Measurements from ENCODE around the gene GTSF1L.
"Not testable (repeated sequence)": the region's sequence is repeated elsewhere in the genome, so short reads cannot be mapped to it uniquely, and the experiment has no call there.

Gene GTSF1L

DNA sequence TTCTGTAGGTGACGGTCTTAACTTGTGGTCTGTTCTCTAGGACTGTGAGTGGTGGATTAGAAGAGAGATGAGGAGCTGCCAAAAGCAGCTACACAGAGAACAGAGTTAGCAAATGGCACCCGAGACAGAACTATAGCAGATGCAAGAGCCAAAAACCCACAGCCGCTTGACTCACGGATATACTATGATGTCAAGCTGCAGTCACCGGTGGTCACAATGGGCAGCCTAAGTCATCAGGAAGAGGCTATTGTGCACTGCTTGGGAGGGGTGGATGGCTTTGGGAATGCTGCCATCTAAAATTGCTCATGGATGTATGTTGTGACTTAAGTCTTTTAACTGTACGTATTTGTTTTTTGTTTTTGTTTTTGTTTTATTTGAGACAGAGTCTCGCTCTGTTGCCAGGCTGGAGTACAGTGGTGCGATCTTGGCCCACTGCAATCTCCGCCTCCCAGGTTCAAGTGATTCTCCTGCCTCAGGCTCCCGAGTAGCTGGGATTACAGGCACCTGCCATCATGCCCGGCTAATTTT lies at the start of gene GTSF1L:
Gene GTSF1L (minus strand): TSS at position 192 of the 528 bp plus-strand sequence. CDS start 308 bp downstream, outside the sequence.
- DNase-seq = no peak

GRCh38 chr20:43774754-43775153 lies 48.0 kb upstream of the GTSF1L start:
- DNase-seq = no peak

DNA sequence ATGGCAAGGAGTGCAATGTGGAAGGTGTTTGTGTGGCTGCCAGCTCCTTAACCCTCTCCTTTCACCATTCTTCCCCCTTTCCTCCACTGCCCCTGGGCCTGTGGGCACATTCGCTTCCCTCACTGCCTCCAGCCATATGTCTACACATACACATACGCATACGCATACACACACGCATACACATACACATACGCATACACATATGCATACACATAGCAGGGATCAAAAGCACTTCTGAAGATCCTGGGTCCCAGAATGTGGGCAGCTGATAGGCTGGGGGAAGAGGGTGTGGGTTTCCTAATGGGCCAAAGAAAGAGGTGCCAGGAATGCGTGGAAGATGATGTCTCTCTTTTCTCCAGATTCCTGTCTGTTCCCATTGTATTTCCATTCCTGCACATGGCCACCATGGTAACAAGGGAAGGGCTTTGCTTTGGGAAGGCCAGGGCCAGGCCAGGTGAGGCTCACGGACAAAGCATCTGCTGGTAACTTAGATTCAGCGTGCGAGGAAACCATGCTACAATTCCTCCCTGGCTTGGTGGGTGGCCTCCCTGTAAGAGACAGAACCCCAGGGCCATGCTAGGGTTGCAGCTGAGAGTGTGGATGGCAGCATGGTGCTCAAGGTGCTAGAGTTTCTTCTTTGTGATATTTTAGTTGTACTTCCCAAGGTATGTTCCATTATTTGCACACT lies 44.8 kb upstream of the GTSF1L start:
- no peak for DNase-seq

- no peak for DNase-seq
These were observed 43.5 kb upstream of the GTSF1L start for GRCh38 chr20:43770342-43770741.

DNA sequence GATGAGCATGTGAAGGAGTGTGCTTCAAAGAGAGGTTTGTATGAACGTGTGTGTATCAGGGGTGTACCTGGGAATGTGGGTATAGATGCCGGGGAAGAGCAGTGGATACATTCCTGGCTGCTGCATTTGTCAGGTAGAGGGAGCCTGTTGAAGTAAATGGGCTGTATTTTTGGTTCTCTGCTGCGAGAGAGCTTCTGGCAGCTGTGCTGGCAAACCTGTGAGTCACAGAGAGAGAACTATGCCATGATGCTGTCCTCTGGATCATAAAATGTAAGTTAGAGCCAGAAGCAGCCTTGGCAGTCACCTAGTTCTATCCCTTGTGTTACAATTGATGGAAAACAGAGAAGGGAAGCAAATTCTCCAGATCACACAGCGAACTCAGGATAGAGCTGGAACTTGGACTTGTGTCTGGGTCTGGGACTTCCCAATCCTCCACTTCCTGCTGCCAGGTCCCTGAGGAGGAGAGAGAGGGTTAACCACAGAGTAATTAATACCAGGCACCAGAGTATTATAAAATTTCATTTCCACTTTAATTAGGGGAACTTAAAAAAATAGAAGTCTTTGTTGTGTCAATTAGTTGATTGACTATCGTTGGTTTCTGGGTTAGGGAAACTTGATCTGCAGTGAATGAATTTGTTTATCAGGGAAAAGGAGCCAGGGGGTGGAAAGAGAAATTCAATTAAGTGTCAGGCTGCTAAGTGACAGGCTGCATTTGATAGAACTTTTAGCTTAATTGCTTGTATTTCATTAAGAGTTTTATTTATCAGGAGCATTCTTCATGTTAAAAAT lies 41.1 kb upstream of the GTSF1L start:
- DNase-seq = peak in 7 of 51 donors; percentile 9 to 43 (median 18)

DNA sequence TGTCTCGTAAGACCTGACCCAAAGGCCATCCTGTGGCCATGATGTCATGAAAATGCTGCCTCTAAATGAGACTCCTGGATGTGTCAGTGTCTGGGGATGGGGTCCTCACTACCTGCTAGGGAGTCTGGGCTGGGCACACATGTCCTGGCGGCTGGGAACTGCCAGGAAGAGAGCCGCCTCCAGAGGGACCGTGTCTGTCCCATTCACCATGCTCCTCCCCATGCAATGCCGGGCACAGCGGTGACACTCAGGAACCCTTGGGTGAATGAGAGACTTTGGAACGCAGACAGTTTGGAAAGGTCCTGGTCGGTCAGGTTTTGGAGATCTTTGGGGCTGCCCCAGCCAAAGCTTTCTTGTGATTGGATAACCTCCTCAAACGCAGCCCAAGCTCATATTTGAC lies 40.1 kb upstream of the GTSF1L start:
- DNase-seq = peak in 2 of 51 donors; percentile 12 to 21

- DNase-seq = peak in 48 of 51 donors; percentile 17 to 90 (median 64)
These were observed 39.6 kb upstream of the GTSF1L start for GRCh38 chr20:43766385-43766784.

DNA sequence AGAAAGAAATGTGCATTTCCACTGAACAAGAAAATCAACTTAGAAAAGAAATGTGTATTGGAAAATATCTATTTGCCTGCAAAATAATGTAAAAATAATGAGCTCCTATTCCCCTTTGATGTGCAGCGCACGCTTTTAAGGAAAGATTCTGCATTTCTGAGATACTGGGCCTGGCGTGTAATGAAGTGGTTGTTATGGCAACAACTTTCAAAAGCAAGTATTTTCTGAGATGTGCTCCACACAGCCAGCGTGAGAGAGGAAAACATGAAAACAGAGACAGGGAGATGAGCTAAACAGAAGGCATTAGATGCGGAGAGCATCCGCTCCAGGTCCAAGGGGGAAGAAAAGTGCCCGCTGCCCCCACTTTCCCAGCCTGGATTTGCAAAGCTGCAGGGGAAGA lies 39.1 kb upstream of the GTSF1L start:
- peak in 11 of 51 donors; percentile 11 to 75 (median 38) for DNase-seq

DNA sequence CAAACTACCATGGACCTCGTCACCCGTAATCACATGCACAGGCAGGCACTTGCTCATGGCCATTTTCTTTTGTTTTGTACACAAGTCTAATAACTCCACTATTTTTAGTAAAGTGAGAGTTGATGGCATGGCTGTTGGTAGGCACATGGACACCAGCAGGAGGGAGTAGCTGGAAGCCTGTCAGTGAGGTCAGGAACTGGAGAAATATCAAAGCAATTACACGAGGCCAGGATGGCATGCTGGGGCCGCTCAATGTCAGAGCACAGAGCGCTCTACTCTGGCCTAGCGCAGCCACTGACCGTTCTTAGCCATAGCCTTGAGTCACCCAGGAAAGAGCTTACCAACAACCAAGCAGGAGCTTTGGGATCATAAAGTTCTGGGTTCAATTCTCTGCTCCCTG lies 36.1 kb upstream of the GTSF1L start:
- DNase-seq = no peak

- DNase-seq = peak in 6 of 51 donors; percentile 3 to 33 (median 20)
These were observed 34.9 kb upstream of the GTSF1L start for GRCh38 chr20:43761386-43762340.

DNA sequence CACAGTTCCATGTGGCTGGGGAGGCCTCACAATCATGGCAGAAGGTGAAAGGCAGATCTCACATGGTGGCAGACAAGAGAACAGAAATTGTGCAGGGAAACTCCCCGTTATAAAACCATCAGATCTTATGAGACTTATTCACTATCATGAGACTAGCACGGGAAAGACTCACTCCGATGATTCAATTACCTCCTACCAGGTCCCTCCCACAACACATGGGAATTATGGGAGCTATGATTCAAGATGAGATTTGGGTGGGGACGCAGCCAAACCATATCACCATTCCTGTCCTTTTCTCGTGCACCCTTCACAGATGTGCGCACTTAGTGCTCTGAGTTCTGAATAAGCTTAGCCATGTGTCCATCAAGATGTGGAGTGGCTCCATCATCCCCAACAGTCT lies 31.1 kb upstream of the GTSF1L start:
- DNase-seq = not testable (repeated sequence)

- DNase-seq = no peak
These were observed 29.0 kb upstream of the GTSF1L start for GRCh38 chr20:43755851-43756250.

- no peak for DNase-seq
These were observed 28.6 kb upstream of the GTSF1L start for GRCh38 chr20:43755390-43755789.

DNA sequence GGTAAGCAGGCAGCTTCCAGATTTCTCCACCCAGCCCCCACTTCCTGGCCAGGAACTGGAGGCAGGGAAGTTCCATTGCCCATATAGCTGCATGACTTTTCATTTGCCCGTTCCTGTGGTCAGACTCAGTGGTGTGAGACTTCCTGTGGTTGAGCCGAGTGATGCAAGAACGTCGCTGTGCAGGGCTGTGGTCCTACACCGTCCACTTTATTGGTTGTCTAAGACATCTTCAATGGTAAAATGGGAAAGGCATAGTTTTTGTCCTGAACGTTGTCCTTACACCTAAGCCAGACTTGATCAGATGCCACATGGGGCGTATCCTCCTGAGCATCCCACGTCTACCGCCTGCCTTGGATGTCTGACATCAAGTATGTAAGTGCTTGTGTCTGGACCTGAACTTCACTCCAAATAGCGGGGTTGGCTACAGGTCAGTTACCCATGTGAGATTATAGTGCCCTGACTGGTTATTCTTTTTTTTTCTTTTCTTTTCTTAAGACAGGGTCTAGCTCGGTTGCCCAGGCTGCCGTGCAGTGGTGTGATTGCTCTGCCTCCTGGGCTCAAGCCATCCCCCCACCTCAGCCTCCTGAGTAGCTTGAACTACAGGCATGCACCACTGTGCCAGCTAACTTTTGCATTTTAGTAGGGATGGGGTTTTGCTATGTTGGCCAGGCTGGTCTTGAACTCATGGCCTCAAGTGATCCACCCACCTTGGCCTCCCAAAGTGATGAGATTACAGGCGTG lies 25.9 kb upstream of the GTSF1L start:
- DNase-seq = peak in 6 of 51 donors; percentile 4 to 44 (median 7)

GRCh38 chr20:43752051-43752360 lies 25.2 kb upstream of the GTSF1L start:
- DNase-seq = no peak

- DNase-seq = peak in 1 of 51 donors; percentile 17
These were observed 24.6 kb upstream of the GTSF1L start for GRCh38 chr20:43751167-43752050.

DNA sequence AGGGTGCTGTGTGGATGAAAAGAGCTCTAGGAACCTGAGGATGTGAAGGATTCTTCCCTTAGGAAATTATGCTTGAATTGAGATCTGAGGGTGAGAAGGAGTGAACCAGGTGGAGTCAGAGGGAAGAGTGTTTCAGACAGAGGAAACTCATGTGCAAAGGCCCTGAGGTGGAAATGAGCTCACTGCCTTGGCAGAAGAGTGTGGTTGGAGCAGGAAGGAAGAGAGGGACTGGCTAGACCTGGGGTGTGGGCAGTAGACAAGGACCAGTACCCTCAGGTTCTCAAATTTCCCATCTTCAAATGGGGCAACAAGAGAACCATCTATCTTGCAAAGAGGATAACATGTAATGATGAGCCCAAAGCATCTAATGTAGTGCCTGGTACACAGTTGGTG lies 24.0 kb upstream of the GTSF1L start:
- DNase-seq = no peak

DNA sequence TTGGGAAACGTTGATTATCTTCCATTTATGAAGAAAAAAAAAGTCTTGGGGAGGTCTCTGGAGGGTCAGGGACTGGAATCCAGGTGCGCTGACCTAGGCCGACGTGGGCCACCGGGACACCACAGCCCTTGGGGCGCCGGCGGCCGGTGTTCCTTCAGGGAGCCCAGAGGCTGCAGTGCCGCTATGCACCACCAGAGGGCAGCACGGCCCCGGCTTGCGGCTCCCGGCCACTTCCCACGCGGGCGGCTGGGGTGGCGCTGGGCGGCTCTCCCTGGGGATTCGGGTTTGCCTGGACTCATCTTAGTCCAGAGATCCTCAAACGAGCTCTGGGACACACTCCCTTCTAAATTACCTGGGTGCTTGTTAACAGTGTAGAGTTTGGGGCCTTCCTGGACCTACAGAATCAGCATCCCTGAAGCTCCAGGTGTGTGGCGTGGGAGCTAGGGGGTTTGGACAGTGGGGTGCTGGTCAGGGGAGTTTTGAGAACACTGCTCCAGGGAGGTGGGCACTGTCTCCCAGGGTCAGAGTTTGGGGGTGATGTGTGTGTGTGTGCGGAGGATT lies 23.0 kb upstream of the GTSF1L start:
- peak in 50 of 51 donors; percentile 5 to 91 (median 56) for DNase-seq

- no peak for DNase-seq
These were observed 21.5 kb upstream of the GTSF1L start for GRCh38 chr20:43748274-43748673.
